ENCODE data around the gene TSPAN31.

TSPAN31 gene

GRCh38 chr12:57744777-57745484 is at the start of gene TSPAN31:
TSPAN31 (plus strand) TSS chr12:57745039; CDS start chr12:57745155, 116 bp downstream.
- TF ChIP-seq, protein P1, sequence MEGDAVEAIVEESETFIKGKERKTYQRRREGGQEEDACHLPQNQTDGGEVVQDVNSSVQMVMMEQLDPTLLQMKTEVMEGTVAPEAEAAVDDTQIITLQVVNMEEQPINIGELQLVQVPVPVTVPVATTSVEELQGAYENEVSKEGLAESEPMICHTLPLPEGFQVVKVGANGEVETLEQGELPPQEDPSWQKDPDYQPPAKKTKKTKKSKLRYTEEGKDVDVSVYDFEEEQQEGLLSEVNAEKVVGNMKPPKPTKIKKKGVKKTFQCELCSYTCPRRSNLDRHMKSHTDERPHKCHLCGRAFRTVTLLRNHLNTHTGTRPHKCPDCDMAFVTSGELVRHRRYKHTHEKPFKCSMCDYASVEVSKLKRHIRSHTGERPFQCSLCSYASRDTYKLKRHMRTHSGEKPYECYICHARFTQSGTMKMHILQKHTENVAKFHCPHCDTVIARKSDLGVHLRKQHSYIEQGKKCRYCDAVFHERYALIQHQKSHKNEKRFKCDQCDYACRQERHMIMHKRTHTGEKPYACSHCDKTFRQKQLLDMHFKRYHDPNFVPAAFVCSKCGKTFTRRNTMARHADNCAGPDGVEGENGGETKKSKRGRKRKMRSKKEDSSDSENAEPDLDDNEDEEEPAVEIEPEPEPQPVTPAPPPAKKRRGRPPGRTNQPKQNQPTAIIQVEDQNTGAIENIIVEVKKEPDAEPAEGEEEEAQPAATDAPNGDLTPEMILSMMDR (IDR thresholded peaks at IDR 0.05), result no peak

DNA sequence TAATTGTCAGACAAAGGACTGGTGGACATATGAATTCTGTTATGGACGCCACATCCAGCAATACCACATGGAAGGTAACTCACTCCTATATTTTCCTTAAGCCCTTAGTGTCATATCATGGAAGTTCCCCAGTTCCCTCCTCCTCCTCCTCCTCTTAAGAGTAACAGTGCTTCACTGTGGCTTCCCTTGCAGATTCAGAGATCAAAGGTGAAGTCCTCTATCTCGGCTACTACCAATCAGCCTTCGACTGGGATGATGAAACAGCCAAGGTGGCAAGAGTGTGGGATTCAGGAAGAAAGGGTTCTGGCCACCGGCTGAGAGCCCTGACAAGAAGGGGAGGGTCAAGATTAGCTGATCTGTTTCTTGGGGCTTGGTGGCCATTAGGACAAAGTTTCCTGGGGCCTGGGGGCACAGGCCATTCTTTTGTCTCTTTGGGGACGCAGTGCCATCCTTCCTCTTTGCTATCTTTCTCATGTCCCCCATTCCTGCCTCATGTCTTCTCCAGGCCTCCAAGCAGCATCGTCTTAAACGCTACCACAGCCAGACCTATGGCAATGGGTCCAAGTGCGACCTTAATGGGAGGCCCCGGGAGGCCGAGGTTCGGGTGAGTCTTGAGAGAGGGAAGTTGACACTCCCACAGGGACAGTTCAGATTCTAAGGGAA is 48.9 kb upstream of the TSPAN31 start:
- TF ChIP-seq, protein P1 (IDR thresholded peaks at IDR 0.05), result no peak

GRCh38 chr12:57697076-57697475 is 47.8 kb upstream of the TSPAN31 start:
- TF ChIP-seq, protein P1 (IDR thresholded peaks at IDR 0.05), result no peak

GRCh38 chr12:57698414-57698813 is 46.4 kb upstream of the TSPAN31 start:
- TF ChIP-seq, protein P1 (IDR thresholded peaks at IDR 0.05), result no peak

DNA sequence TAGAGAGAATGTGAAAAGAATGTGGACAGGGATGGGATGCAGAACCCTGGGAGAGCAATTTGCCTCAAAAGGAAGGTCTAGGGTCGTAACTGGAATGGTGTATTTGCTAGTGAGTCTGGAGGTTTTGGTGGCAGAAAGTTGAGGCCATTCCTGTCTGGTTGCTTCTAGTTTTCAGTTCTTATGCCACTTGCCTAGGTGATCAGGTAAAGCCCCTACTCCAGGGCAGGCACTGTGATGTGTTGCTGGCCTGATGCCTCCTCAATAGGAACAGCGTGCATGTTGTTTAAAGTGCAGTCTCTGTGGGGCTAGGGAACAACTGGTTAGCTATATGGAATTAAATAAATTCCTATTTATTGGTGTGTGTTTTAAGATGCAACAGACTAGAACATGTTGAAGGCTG is 44.5 kb upstream of the TSPAN31 start:
- TF ChIP-seq, protein P1 (IDR thresholded peaks at IDR 0.05), result no peak

DNA sequence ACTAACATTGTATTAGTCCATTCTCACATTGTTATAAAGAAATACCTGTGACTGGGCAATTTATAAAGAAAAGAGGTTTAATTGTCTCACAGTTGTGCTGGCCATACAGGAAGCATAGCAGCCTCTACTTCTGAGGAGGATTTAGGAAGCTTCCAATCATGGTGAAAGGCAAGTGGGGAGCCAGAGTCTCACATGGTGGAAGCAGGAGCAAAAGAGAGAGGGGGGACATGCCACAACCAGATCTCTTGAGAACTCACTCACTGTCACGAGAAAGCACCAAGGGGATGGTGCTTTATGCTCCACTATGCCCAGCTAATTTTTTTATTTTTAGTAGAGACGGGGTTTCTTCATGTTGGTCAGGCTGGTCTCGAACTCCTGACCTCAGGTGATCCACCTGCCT is 37.6 kb upstream of the TSPAN31 start:
- TF ChIP-seq, protein P1 (IDR thresholded peaks at IDR 0.05), result no peak

GRCh38 chr12:57708296-57708695 is 36.5 kb upstream of the TSPAN31 start:
- TF ChIP-seq, protein P1 (IDR thresholded peaks at IDR 0.05), result no peak
